ENCODE results near the gene SETD7.

GRCh38 chr4:139511320-139511719 is 44.7 kb downstream of the SETD7 start:
- TF ChIP-seq, protein P1, sequence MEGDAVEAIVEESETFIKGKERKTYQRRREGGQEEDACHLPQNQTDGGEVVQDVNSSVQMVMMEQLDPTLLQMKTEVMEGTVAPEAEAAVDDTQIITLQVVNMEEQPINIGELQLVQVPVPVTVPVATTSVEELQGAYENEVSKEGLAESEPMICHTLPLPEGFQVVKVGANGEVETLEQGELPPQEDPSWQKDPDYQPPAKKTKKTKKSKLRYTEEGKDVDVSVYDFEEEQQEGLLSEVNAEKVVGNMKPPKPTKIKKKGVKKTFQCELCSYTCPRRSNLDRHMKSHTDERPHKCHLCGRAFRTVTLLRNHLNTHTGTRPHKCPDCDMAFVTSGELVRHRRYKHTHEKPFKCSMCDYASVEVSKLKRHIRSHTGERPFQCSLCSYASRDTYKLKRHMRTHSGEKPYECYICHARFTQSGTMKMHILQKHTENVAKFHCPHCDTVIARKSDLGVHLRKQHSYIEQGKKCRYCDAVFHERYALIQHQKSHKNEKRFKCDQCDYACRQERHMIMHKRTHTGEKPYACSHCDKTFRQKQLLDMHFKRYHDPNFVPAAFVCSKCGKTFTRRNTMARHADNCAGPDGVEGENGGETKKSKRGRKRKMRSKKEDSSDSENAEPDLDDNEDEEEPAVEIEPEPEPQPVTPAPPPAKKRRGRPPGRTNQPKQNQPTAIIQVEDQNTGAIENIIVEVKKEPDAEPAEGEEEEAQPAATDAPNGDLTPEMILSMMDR (IDR thresholded peaks at IDR 0.05; ENCODE audit: low read depth, low read length, poor library complexity, severe bottlenecking): no peak
- no peak for TF ChIP-seq EZH2phosphoT487 (IDR thresholded peaks at IDR 0.05; ENCODE audit: borderline replicate concordance, low read length)
